DOHH2 (cell line): ENCODE measurements around the gene FRY.

Experiments used
- H3F3A ChIP-seq: fragments of 200-600 bp; sonication (generic), shearing (Covaris generic); 2 replicates; pipeline ENCODE4 v1.6.0; 2016; ENCODE audit warnings: antibody characterized with exemption, mild to moderate bottlenecking; ENCODE audit not compliant: control insufficient read depth, insufficient read depth
- H3K27ac ChIP-seq: fragments of 200-600 bp; sonication (generic); 2 replicates; pipeline ENCODE4 v1.5.1; 2014; ENCODE audit warnings: low read depth, mild to moderate bottlenecking, low read length, moderate library complexity
- H3K27me3 ChIP-seq: fragments of 200-600 bp; sonication (generic); 2 replicates; pipeline ENCODE4 v1.6.1; 2014; ENCODE audit warnings: mild to moderate bottlenecking, low read length, mixed read lengths; ENCODE audit not compliant: control insufficient read depth
- H3K36me3 ChIP-seq: fragments of 200-600 bp; sonication (generic); 2 replicates; pipeline ENCODE4 v1.6.1; 2014; ENCODE audit warnings: mild to moderate bottlenecking, low read length, moderate library complexity, mixed read lengths; ENCODE audit not compliant: control insufficient read depth
- H3K4me1 ChIP-seq: fragments of 200-600 bp; sonication (generic); 2 replicates; pipeline ENCODE4 v1.6.1; 2014; ENCODE audit warnings: mild to moderate bottlenecking, low read length, mixed read lengths; ENCODE audit not compliant: control insufficient read depth
- H3K4me2 ChIP-seq: fragments of 200-600 bp; sonication (generic); 2 replicates; pipeline ENCODE4 v1.6.0; 2014; ENCODE audit warnings: mild to moderate bottlenecking, low read length, moderate library complexity
- H3K4me3 ChIP-seq: fragments of 200-600 bp; sonication (generic); 2 replicates; pipeline ENCODE4 v1.5.1; 2014; ENCODE audit warnings: mild to moderate bottlenecking, low read length, mixed read lengths
- H3K79me2 ChIP-seq: fragments of 200-600 bp; sonication (generic); 2 replicates; pipeline ENCODE4 v1.6.1; 2014; ENCODE audit warnings: mild to moderate bottlenecking, low read length, mixed read lengths; ENCODE audit not compliant: control insufficient read depth
- H3K9me2 ChIP-seq: fragments of 200-600 bp; sonication (generic); replicated peaks from 2 replicates; pipeline ENCODE4 v1.6.1; 2014; ENCODE audit warnings: mild to moderate bottlenecking, low read length, mixed read lengths; ENCODE audit not compliant: control insufficient read depth
- H3K9me3 ChIP-seq: fragments of 200-600 bp; sonication (generic); 2 replicates; pipeline ENCODE4 v1.6.1; 2014; ENCODE audit warnings: antibody characterized with exemption, low read length, mixed read lengths; ENCODE audit not compliant: control insufficient read depth, insufficient read depth
- H4K20me1 ChIP-seq: fragments of 200-600 bp; sonication (generic); 2 replicates; pipeline ENCODE4 v1.6.0; 2014; ENCODE audit warnings: low read depth, mild to moderate bottlenecking, antibody characterized with exemption, low read length, moderate library complexity; ENCODE audit not compliant: control insufficient read depth, insufficient read depth
- CTCF ChIP-seq: fragments of 200-600 bp; sonication (generic); IDR thresholded peaks from one replicate; pipeline ENCODE4 v1.5.1; 2014; ENCODE audit warnings: antibody characterized with exemption, mild to moderate bottlenecking, low read depth, low read length; ENCODE audit not compliant: poor library complexity, severe bottlenecking
- EZH2phosphoT487 ChIP-seq: fragments of 200-600 bp; sonication (generic); IDR thresholded peaks from 2 replicates; pipeline ENCODE4 v1.6.1; 2017; ENCODE audit warnings: borderline replicate concordance, mild to moderate bottlenecking, antibody characterized with exemption, low read length, moderate library complexity, mixed read lengths

FRY gene

DNA sequence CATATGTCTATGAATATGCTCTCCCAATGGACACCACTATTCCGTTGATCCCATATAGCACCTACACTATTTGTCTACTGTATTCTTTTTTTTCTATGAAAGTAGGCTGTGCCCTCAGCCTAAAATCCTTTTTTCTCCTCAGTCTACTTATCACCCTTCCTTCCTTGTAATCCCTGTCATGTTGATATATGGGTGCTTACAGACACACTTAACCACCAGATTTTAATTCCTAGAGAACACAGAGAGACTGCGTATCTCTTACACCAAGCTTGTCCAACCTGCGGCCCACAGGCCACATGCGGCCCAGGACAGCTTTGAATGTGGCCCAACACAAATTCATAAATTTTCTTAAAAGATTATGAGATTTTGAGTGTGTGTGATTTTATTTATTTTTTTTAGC lies 182.5 kb downstream of the FRY start:
- no peak overlapping the region for H3K4me2 ChIP-seq
- no peaks in the 10 kb centered on the region for H3F3A ChIP-seq
- no peaks in the 10 kb centered on the region for H3K4me1 ChIP-seq
- H3K27me3 ChIP-seq: no peaks in the 10 kb centered on the region
- H3K9me3 ChIP-seq: no peaks in the 10 kb centered on the region
- TF ChIP-seq EZH2phosphoT487: no peak
- no peak for TF ChIP-seq CTCF
- H3K9me2 ChIP-seq: no peaks in the 10 kb centered on the region
- H4K20me1 ChIP-seq: no peaks in the 10 kb centered on the region
- H3K27ac ChIP-seq: no peak overlapping the region
- H3K4me3 ChIP-seq: no peak overlapping the region
- no peaks in the 10 kb centered on the region for H3K79me2 ChIP-seq
- peaks cover 86% of the 10 kb centered on the region for H3K36me3 ChIP-seq

DNA sequence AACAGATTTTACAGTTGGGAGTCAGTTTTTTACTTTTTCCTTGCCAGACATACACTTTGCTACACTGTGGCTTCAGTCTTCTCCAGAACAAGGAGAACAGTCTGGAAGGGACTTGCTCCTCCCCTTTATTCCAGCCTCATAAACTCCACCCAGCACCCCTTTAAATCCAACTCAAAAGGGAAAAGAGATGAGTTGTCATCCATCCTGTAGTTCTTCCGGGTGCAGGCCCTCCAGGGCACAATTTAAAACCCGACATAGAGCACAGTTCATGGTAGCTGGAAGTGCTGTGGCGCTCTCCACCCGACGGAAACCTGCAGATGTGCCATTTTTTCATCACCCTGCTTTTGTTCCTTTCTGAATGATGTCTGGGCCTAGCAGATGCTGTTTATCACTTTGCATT lies 184.7 kb downstream of the FRY start:
- TF ChIP-seq CTCF (no peak), EZH2phosphoT487 (no peak)
- Histone ChIP-seq H3K4me1 (no peaks in the 10 kb centered on the region), H3K4me2 (no peak overlapping the region), H3K79me2 (no peaks in the 10 kb centered on the region), H3K9me2 (no peaks in the 10 kb centered on the region), H4K20me1 (no peaks in the 10 kb centered on the region), H3F3A (no peaks in the 10 kb centered on the region), H3K9me3 (no peaks in the 10 kb centered on the region), H3K27ac (no peak overlapping the region), H3K4me3 (no peak overlapping the region), H3K36me3 (peaks cover 80% of the 10 kb centered on the region), H3K27me3 (no peaks in the 10 kb centered on the region)

- TF ChIP-seq EZH2phosphoT487: no peak
- TF ChIP-seq CTCF: no peak
These were observed 190.6 kb downstream of the FRY start for GRCh38 chr13:32222046-32222676.

More at GRCh38 chr13:32222046-32222676, 190.6 kb downstream of the FRY start:
- Histone ChIP-seq H3F3A (no peaks in the 10 kb centered on the region), H3K4me2 (no peak overlapping the region), H3K4me1 (no peaks in the 10 kb centered on the region), H3K36me3 (peaks cover 65% of the 10 kb centered on the region), H3K27me3 (no peaks in the 10 kb centered on the region), H4K20me1 (no peaks in the 10 kb centered on the region), H3K9me2 (no peaks in the 10 kb centered on the region), H3K9me3 (no peaks in the 10 kb centered on the region), H3K27ac (no peak overlapping the region), H3K4me3 (no peak overlapping the region), H3K79me2 (no peaks in the 10 kb centered on the region)
